BE2C (cell line): Measurements from ENCODE around the gene PTK6.

Source experiments
- DNase-seq: peaks from one replicate; pipeline ENCODE4 v3.0.0-alpha.2; 2020
- H3K27me3 ChIP-seq: fragments of 250-450 bp; sonication (Bioruptor Pico); 2 replicates; pipeline ENCODE4 v1.5.1; 2020; ENCODE audit warnings: mild to moderate bottlenecking
- H3K36me3 ChIP-seq: fragments of 250-450 bp; sonication (Bioruptor Pico); 2 replicates; pipeline ENCODE4 v1.5.1; 2020; ENCODE audit warnings: mild to moderate bottlenecking
- H3K4me1 ChIP-seq: fragments of 250-450 bp; sonication (Bioruptor Pico); 2 replicates; pipeline ENCODE4 v1.5.1; 2020
- H3K4me3 ChIP-seq: 2 replicates; pipeline ENCODE4 v1.5.1; 2011; ENCODE audit warnings: low read depth, low read length
- H3K9me3 ChIP-seq: fragments of 250-450 bp; sonication (Bioruptor Pico); 2 replicates; pipeline ENCODE4 v1.5.1; 2020
- CTCF ChIP-seq: IDR thresholded peaks from 2 replicates; pipeline ENCODE4 v1.5.1; 2012; ENCODE audit warnings: mild to moderate bottlenecking, low read depth, low read length

Gene PTK6

GRCh38 chr20:63549019-63549418, 11.8 kb upstream of the PTK6 start:
- H3K4me1 ChIP-seq = peaks cover 3% of the 10 kb centered on the region; the same call in 1 of the 2 replicates
- H3K36me3 ChIP-seq = no peaks in the 10 kb centered on the region
- DNase-seq = no peak
- no peaks in the 10 kb centered on the region for H3K27me3 ChIP-seq
- no peak overlapping the region for H3K4me3 ChIP-seq
- H3K9me3 ChIP-seq = no peaks in the 10 kb centered on the region
- TF ChIP-seq CTCF = no peak

GRCh38 chr20:63548542-63548941, 11.4 kb upstream of the PTK6 start:
- no peak overlapping the region for H3K4me3 ChIP-seq
- H3K27me3 ChIP-seq = no peaks in the 10 kb centered on the region

GRCh38 chr20:63547725-63548480, 10.7 kb upstream of the PTK6 start, which contains the start of gene SRMS:
Gene SRMS (minus strand): TSS chr20:63547749. CDS start chr20:63547463, 286 bp downstream.
- no peak for DNase-seq
- no peaks in the 10 kb centered on the region for H3K36me3 ChIP-seq
- TF ChIP-seq CTCF = no peak
- H3K9me3 ChIP-seq = no peaks in the 10 kb centered on the region
- peaks cover under 1% of the 10 kb centered on the region; the same call in 1 of the 2 replicates for H3K4me1 ChIP-seq
- no peaks in the 10 kb centered on the region for H3K27me3 ChIP-seq
- H3K4me3 ChIP-seq = no peak within 1 kb of the TSS

More at GRCh38 chr20:63548542-63548941, 11.4 kb upstream of the PTK6 start:
- no peak for TF ChIP-seq CTCF
- Histone ChIP-seq H3K36me3 (no peaks in the 10 kb centered on the region), H3K9me3 (no peaks in the 10 kb centered on the region), H3K4me1 (peaks cover 3% of the 10 kb centered on the region; the same call in 1 of the 2 replicates)
- no peak for DNase-seq

GRCh38 chr20:63546956-63547724, 10.0 kb upstream of the PTK6 start:
- Histone ChIP-seq H3K27me3 (no peaks in the 10 kb centered on the region), H3K9me3 (no peaks in the 10 kb centered on the region), H3K4me1 (no peaks in the 10 kb centered on the region), H3K4me3 (no peak overlapping the region), H3K36me3 (no peaks in the 10 kb centered on the region)
- DNase-seq = no peak
- no peak for TF ChIP-seq CTCF

GRCh38 chr20:63546256-63546955, 9.2 kb upstream of the PTK6 start:
- Histone ChIP-seq H3K27me3 (no peaks in the 10 kb centered on the region), H3K36me3 (no peaks in the 10 kb centered on the region), H3K4me3 (no peak overlapping the region), H3K4me1 (no peaks in the 10 kb centered on the region), H3K9me3 (no peaks in the 10 kb centered on the region)
- no peak for DNase-seq
- no peak for TF ChIP-seq CTCF
